Measurements from ENCODE around the gene ARHGAP21.

Gene ARHGAP21

GRCh38 chr10:24569828-24570657 is 153.6 kb downstream of the ARHGAP21 start:
- DNase-seq, result no peak

DNA sequence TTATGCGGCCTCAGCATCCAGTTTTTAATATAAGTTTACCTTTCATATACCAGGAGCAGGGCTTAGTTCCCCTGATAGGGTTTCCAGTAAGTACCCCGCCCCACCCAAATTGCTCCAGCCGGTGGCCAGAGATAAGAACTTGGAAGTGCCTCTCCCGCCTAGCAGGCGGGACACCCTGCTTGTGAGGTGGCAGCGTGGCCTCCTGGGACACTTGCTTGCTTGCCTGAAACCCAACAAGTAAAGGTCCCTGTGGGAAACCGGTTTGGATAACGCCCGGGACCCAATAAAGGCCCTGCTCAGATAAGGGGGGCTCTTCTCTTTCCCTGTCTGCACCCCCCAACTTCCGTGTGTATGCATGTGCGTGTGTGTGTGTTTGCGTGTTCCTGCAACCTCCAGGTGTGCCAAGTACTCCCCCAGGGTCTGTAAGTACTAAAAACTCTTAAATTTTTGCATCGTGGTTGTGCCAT is 154.3 kb downstream of the ARHGAP21 start:
- DNase-seq, result no peak

GRCh38 chr10:24568042-24568441 is 155.6 kb downstream of the ARHGAP21 start:
- no peak for DNase-seq

- no peak for DNase-seq
Measured at GRCh38 chr10:24561453-24561852, 162.2 kb downstream of the ARHGAP21 start.

- DNase-seq, result peak; percentile 38 to 50 (median 43)
Measured at GRCh38 chr10:24556750-24557742, 166.6 kb downstream of the ARHGAP21 start.

- no peak for DNase-seq
Measured at GRCh38 chr10:24556126-24556749, 167.4 kb downstream of the ARHGAP21 start.

- DNase-seq, result no peak
Measured at GRCh38 chr10:24554036-24554435, 169.7 kb downstream of the ARHGAP21 start.

GRCh38 chr10:24553051-24553612 is 170.6 kb downstream of the ARHGAP21 start:
- no peak for DNase-seq

- DNase-seq, result no peak
Measured at GRCh38 chr10:24552346-24553016, 171.2 kb downstream of the ARHGAP21 start.

DNA sequence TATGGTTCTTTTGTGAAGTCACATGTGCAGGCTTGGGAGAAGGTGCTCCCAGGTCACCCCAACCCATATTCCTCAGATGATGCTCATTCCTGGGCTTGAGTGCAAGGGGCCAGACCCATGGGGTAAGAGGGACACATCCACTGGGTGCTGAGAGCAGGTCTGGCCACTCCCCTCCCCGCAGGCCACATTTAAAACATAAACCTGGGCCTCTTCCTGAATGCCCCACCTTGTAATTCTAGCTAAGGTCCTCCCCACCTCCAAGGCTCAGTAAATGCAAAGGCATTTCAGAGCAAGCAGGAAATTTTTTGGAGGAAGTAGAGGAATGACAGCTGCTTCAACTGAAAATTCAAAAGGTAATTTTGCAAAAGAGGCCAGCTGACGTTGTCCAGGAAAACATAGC is 172.5 kb downstream of the ARHGAP21 start:
- no peak for DNase-seq

DNA sequence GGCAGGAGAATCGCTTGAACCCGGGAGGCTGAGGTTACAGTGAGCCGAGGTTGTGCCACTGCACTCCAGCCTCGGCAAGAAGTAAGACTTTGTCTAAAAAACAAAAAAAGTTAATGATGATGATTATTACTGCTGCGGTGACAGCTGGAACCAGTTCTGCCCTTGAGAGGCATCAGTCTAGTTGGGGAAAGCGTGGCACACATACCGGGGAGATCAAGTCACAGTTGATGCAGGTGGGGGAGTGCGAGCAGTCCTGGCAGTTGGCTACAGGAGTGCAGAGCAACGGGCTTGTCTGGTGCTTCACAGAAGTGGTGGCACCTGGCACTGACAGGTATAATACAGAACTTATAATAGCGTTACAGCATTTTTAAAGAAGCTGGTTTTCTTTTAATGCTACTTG is 173.0 kb downstream of the ARHGAP21 start:
- no peak for DNase-seq

- DNase-seq, result no peak
Measured at GRCh38 chr10:24545585-24545984, 178.1 kb downstream of the ARHGAP21 start.

GRCh38 chr10:24544776-24545175 is 178.9 kb downstream of the ARHGAP21 start:
- no peak for DNase-seq

DNA sequence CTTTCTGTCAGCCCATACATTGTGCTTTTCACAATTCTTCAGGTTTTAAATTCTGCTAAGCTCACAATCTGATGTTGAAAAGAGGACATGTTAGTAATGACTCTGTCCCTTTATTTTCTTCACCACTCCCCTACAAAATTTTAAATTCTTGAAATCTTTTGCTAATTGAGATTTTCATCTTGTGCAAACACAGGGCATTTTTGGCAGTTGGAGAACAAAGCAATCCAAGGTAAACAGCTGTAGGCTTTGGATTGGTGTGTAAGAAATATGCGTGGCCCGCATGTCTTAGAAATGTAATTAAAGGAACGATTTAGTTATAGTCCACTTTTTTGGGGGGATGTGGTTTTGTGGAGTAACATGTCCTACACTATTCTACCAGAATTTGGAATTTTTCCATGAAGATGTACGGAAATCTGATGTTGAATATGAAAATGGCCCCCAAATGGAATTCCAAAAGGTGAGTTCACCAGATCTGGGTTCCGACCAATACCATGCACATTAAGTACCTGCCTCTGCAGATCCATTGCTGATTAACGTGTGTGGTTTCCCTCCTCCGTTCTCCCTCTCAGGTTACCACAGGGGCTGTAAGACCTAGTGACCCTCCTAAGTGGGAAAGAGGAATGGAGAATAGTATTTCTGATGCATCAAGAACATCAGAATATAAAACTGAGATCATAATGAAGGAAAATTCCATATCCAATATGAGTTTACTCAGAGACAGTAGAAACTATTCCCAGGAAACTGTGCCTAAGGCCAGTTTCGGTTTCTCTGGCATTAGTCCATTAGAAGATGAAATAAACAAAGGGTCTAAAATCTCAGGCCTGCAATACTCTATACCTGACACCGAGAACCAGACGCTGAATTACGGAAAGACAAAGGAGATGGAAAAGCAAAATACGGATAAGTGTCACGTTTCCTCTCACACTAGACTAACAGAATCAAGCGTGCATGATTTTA is 181.1 kb downstream of the ARHGAP21 start:
- no peak for DNase-seq

GRCh38 chr10:24541239-24541753 is 182.4 kb downstream of the ARHGAP21 start:
- DNase-seq, result no peak

DNA sequence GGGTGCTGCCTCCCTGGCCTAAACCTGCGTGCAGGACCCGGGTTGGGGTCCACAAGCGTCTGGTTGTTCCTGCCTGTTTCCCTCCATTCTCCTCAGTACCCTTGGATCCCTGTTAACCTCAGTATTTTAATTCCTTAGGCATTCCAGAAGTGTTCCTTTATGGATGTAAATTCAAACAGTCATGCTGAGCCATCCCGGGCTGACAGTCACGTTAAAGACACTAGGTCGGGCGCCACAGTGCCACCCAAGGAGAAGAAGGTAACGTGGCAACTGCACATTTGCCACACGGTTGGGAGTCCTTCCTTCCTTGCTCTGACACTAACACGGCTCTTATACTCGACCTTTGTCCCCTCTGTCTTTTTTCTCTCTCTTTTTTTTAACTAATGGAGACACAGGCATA is 187.1 kb downstream of the ARHGAP21 start:
- DNase-seq, result no peak

DNA sequence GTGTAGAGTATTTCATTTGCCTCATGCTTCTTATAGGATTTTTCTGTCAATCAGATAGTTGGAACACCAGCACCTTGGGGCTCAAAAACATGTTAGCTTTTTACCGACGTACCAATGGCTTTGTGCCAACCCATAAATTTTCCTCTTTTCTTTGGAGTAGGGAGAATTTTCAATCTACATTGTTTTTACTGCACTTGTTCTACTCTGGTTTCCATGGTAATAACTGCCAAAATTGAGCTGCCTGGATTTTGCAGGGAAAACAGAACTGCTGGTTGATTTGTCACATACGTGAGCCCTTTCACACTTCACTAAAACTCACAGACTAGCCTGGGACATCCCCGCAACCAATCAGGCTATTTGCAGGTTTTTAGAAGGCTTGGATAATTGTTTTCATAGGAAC is 189.7 kb downstream of the ARHGAP21 start:
- no peak for DNase-seq
